ENCODE measurements around the gene SCUBE3.

The SCUBE3 gene

DNA sequence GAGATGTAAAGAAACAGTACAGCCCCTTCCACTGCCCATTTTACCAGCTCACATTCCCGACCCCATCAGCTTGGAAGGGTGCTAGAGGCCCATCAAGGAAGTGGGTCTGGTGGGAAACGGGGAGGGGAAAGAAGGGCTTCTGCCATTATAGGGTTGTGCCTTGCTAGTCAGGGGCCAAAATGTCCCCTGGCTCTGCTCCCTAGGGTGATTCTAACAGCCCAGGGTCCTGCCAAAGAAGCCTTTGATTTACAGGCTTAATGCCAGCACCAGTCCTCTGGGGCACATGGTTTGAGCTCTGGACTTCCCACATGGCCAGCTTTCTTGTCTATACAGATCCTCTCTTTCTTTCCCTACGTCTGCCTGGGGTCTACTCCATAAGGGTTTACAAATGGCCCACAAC is 35.2 kb downstream of the SCUBE3 start:
- H3K79me1 ChIP-seq (ENCODE audit: low read depth, low read length) = peaks cover 9% of the 10 kb centered on the region
- H2BK15ac ChIP-seq (ENCODE audit: low read length) = no peak overlapping the region
- H2AK5ac ChIP-seq (ENCODE audit: low read depth, low read length) = no peak overlapping the region
- no peak overlapping the region for H4K91ac ChIP-seq (ENCODE audit: low read depth, low read length, poor library complexity)
- H3K23ac ChIP-seq (ENCODE audit: low read depth, low read length, poor library complexity) = no peak overlapping the region
- H4K8ac ChIP-seq (ENCODE audit: low read depth, low read length) = no peak overlapping the region
- no peak overlapping the region for H3K4me3 ChIP-seq (ENCODE audit: low read length in 2 of 2)
- no peak overlapping the region for H3K14ac ChIP-seq (ENCODE audit: low read length)
- no peak overlapping the region for H3K27ac ChIP-seq (replicated peaks; ENCODE audit: low read length)
- H2AFZ ChIP-seq (ENCODE audit: low read length) = no peak overlapping the region
- no peak overlapping the region for H2BK12ac ChIP-seq (ENCODE audit: low read length)
- no peak overlapping the region for H3K9ac ChIP-seq (ENCODE audit: low read depth, low read length, poor library complexity)
- H3K9me3 ChIP-seq (replicated peaks in 1 of 2; ENCODE audit: control insufficient read depth in 2 of 2, insufficient read depth in 1 of 2, low read depth in 1 of 2, low read length in 2 of 2) = no peaks in the 10 kb centered on the region
- H3K4me1 ChIP-seq (ENCODE audit: control insufficient read depth in 2 of 2, insufficient read depth in 1 of 2, low read depth in 1 of 2, low read length in 2 of 2) = peaks cover 0 to 4% of the 10 kb centered on the region in 2 donors
- DNase-seq (ENCODE audit: low spot score) = no peak
- H3K18ac ChIP-seq (ENCODE audit: low read length) = no peak overlapping the region
- H2BK5ac ChIP-seq (ENCODE audit: low read length) = no peak overlapping the region
- no peaks in the 10 kb centered on the region for H3K27me3 ChIP-seq (ENCODE audit: control insufficient read depth in 3 of 3, insufficient read depth in 3 of 3, low read depth in 1 of 3, low read length in 3 of 3)
- no peak overlapping the region for H2BK120ac ChIP-seq (ENCODE audit: low read depth, low read length)
- peaks cover 35 to 84% of the 10 kb centered on the region in 2 donors for H3K36me3 ChIP-seq (replicated peaks in 1 of 2; ENCODE audit: control insufficient read depth in 2 of 2, insufficient read depth in 2 of 2, low read length in 2 of 2)
- WGBS, 2 donors (ENCODE audit: extremely low coverage in 2 of 2, insufficient read length in 2 of 2, insufficient replicate concordance in 1 of 2) = no CpG with 5 or more reads among the region's 3 CpGs
- H3K4ac ChIP-seq (ENCODE audit: low read length) = no peak overlapping the region
- no peak overlapping the region for H3K4me2 ChIP-seq (ENCODE audit: insufficient read depth, low read length, poor library complexity, severe bottlenecking)

DNA sequence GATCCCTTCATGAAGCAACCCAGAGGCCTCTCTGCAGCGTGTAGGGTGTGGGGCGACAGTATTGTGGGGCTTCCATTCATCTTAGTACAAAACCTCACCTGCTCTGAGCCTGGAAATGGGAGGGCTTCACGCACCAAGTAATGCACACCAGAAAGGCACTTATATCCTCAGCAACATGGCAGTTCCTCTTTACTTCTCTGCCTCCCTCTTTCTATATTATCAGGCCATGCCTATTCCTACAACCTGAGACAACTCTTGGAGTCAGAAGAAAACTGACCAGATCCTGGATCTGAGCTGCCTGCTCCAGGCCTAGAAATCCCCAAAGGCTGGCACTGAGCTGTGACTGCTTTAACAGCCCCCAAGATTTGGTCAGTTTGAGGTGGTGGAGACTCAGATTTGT is 38.2 kb downstream of the SCUBE3 start:
- Histone ChIP-seq H2BK120ac (ENCODE audit: low read depth, low read length) (no peak overlapping the region), H3K79me1 (ENCODE audit: low read depth, low read length) (peaks cover 4% of the 10 kb centered on the region), H3K9me3 (replicated peaks in 1 of 2; ENCODE audit: control insufficient read depth in 2 of 2, insufficient read depth in 1 of 2, low read depth in 1 of 2, low read length in 2 of 2) (no peaks in the 10 kb centered on the region), H3K18ac (ENCODE audit: low read length) (no peak overlapping the region), H3K27ac (replicated peaks; ENCODE audit: low read length) (peak overlapping the region; percentile 6), H2BK12ac (ENCODE audit: low read length) (no peak overlapping the region), H3K4me1 (ENCODE audit: control insufficient read depth in 2 of 2, insufficient read depth in 1 of 2, low read depth in 1 of 2, low read length in 2 of 2) (peaks cover 0 to 4% of the 10 kb centered on the region in 2 donors), H3K4me2 (ENCODE audit: insufficient read depth, low read length, poor library complexity, severe bottlenecking) (no peak overlapping the region), H3K36me3 (replicated peaks in 1 of 2; ENCODE audit: control insufficient read depth in 2 of 2, insufficient read depth in 2 of 2, low read length in 2 of 2) (peaks cover 13 to 56% of the 10 kb centered on the region in 2 donors), H3K4ac (ENCODE audit: low read length) (no peak overlapping the region), H3K9ac (ENCODE audit: low read depth, low read length, poor library complexity) (no peak overlapping the region), H3K23ac (ENCODE audit: low read depth, low read length, poor library complexity) (no peak overlapping the region), H3K14ac (ENCODE audit: low read length) (no peak overlapping the region), H3K27me3 (ENCODE audit: control insufficient read depth in 3 of 3, insufficient read depth in 3 of 3, low read depth in 1 of 3, low read length in 3 of 3) (no peaks in the 10 kb centered on the region), H2BK15ac (ENCODE audit: low read length) (no peak overlapping the region), H2BK5ac (ENCODE audit: low read length) (no peak overlapping the region), H4K8ac (ENCODE audit: low read depth, low read length) (no peak overlapping the region), H4K91ac (ENCODE audit: low read depth, low read length, poor library complexity) (no peak overlapping the region), H3K4me3 (ENCODE audit: low read length in 2 of 2) (no peak overlapping the region), H2AK5ac (ENCODE audit: low read depth, low read length) (no peak overlapping the region), H2AFZ (ENCODE audit: low read length) (no peak overlapping the region)
- WGBS, 2 donors (ENCODE audit: extremely low coverage in 2 of 2, insufficient read length in 2 of 2, insufficient replicate concordance in 1 of 2) = no CpG with 5 or more reads among the region's 3 CpGs
- no peak for DNase-seq (ENCODE audit: low spot score)

DNA sequence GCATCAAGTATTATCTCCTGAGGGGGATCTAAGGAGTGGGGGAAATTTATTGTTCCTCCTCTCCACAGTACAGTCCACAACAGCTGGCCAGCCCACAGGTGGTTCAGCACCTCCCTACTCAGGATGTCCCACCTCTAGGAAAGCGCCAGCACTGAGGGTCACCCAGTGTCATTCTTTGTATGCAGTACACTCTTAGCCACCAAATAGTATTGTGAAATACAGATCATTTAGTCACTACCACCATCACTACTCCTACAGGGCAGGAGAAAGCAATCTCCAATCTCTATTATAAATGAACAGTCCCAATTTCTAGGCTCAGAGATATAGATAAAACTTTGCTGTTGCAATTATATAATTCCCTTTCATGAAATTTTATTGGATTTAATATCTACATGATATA is 39.5 kb downstream of the SCUBE3 start:
- H3K9me3 ChIP-seq (replicated peaks in 1 of 2; ENCODE audit: control insufficient read depth in 2 of 2, insufficient read depth in 1 of 2, low read depth in 1 of 2, low read length in 2 of 2) = no peaks in the 10 kb centered on the region
- H4K91ac ChIP-seq (ENCODE audit: low read depth, low read length, poor library complexity) = no peak overlapping the region
- WGBS, 2 donors (ENCODE audit: extremely low coverage in 2 of 2, insufficient read length in 2 of 2, insufficient replicate concordance in 1 of 2) = no CpG with 5 or more reads among the region's 1 CpG
- no peak overlapping the region for H3K14ac ChIP-seq (ENCODE audit: low read length)
- no peak overlapping the region for H3K4me2 ChIP-seq (ENCODE audit: insufficient read depth, low read length, poor library complexity, severe bottlenecking)
- H3K9ac ChIP-seq (ENCODE audit: low read depth, low read length, poor library complexity) = no peak overlapping the region
- peaks cover 2 to 4% of the 10 kb centered on the region in 2 donors for H3K4me1 ChIP-seq (ENCODE audit: control insufficient read depth in 2 of 2, insufficient read depth in 1 of 2, low read depth in 1 of 2, low read length in 2 of 2)
- H3K27ac ChIP-seq (replicated peaks; ENCODE audit: low read length) = no peak overlapping the region
- H3K4ac ChIP-seq (ENCODE audit: low read length) = no peak overlapping the region
- H2BK120ac ChIP-seq (ENCODE audit: low read depth, low read length) = no peak overlapping the region
- H2AK5ac ChIP-seq (ENCODE audit: low read depth, low read length) = no peak overlapping the region
- no peak overlapping the region for H3K23ac ChIP-seq (ENCODE audit: low read depth, low read length, poor library complexity)
- peaks cover 4% of the 10 kb centered on the region for H3K79me1 ChIP-seq (ENCODE audit: low read depth, low read length)
- H4K8ac ChIP-seq (ENCODE audit: low read depth, low read length) = no peak overlapping the region
- no peak overlapping the region for H3K18ac ChIP-seq (ENCODE audit: low read length)
- no peak overlapping the region for H2BK5ac ChIP-seq (ENCODE audit: low read length)
- DNase-seq (ENCODE audit: low spot score) = no peak
- H3K27me3 ChIP-seq (ENCODE audit: control insufficient read depth in 3 of 3, insufficient read depth in 3 of 3, low read depth in 1 of 3, low read length in 3 of 3) = no peaks in the 10 kb centered on the region
- no peak overlapping the region for H3K4me3 ChIP-seq (ENCODE audit: low read length in 2 of 2)
- H2BK15ac ChIP-seq (ENCODE audit: low read length) = no peak overlapping the region
- no peak overlapping the region for H2BK12ac ChIP-seq (ENCODE audit: low read length)
- H2AFZ ChIP-seq (ENCODE audit: low read length) = no peak overlapping the region
- H3K36me3 ChIP-seq (replicated peaks in 1 of 2; ENCODE audit: control insufficient read depth in 2 of 2, insufficient read depth in 2 of 2, low read length in 2 of 2) = peaks cover 9 to 43% of the 10 kb centered on the region in 2 donors

DNA sequence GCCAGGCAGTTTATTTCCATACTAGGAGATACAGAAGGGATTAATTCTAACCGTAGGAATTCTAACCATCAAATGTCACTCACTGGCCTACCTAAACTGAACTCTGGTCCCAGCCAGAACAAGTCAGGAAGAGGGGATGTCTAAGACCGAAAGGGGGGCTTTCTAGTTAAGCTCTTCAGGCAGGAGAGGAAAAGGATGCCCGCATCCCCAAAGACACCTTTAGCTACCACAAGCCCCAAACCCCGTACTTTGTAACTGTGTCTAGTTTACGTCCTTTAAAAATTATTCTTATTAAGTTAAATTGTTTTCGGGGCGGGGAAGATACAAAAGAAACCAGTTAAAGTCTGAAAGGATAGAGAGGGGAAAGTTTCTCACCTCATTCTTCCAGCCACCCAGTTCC is 44.6 kb downstream of the SCUBE3 start:
- Histone ChIP-seq H2BK5ac (ENCODE audit: low read length) (no peak overlapping the region), H3K79me1 (ENCODE audit: low read depth, low read length) (peaks cover 3% of the 10 kb centered on the region), H3K4me3 (ENCODE audit: low read length in 2 of 2) (peak overlapping the region in 1 of 2 donors; percentile 78), H3K4ac (ENCODE audit: low read length) (no peak overlapping the region), H3K27ac (replicated peaks; ENCODE audit: low read length) (no peak overlapping the region), H3K27me3 (ENCODE audit: control insufficient read depth in 3 of 3, insufficient read depth in 3 of 3, low read depth in 1 of 3, low read length in 3 of 3) (no peaks in the 10 kb centered on the region), H2AFZ (ENCODE audit: low read length) (no peak overlapping the region), H3K36me3 (replicated peaks in 1 of 2; ENCODE audit: control insufficient read depth in 2 of 2, insufficient read depth in 2 of 2, low read length in 2 of 2) (peaks cover 0 to 1% of the 10 kb centered on the region in 2 donors), H2BK15ac (ENCODE audit: low read length) (no peak overlapping the region), H2AK5ac (ENCODE audit: low read depth, low read length) (no peak overlapping the region), H2BK120ac (ENCODE audit: low read depth, low read length) (no peak overlapping the region), H3K18ac (ENCODE audit: low read length) (no peak overlapping the region), H3K14ac (ENCODE audit: low read length) (no peak overlapping the region), H3K4me1 (ENCODE audit: control insufficient read depth in 2 of 2, insufficient read depth in 1 of 2, low read depth in 1 of 2, low read length in 2 of 2) (peaks cover 4 to 8% of the 10 kb centered on the region in 2 donors), H4K91ac (ENCODE audit: low read depth, low read length, poor library complexity) (no peak overlapping the region), H3K9ac (ENCODE audit: low read depth, low read length, poor library complexity) (no peak overlapping the region), H4K8ac (ENCODE audit: low read depth, low read length) (no peak overlapping the region), H3K4me2 (ENCODE audit: insufficient read depth, low read length, poor library complexity, severe bottlenecking) (peak overlapping the region; percentile 69), H3K9me3 (replicated peaks in 1 of 2; ENCODE audit: control insufficient read depth in 2 of 2, insufficient read depth in 1 of 2, low read depth in 1 of 2, low read length in 2 of 2) (no peaks in the 10 kb centered on the region), H3K23ac (ENCODE audit: low read depth, low read length, poor library complexity) (no peak overlapping the region), H2BK12ac (ENCODE audit: low read length) (no peak overlapping the region)
- no CpG with 5 or more reads among the region's 7 CpGs for WGBS, 2 donors (ENCODE audit: extremely low coverage in 2 of 2, insufficient read length in 2 of 2, insufficient replicate concordance in 1 of 2)
- no peak for DNase-seq (ENCODE audit: low spot score)

Data from neuronal stem cell (in vitro differentiated cells).